GM12872 (cell line): Measurements from ENCODE around the gene NDUFS6.

Source experiments
- CTCF ChIP-seq: IDR thresholded peaks from 3 replicates; pipeline ENCODE4 v1.5.1; 2011; ENCODE audit warnings: low read depth, mild to moderate bottlenecking, low read length, moderate library complexity; ENCODE audit not compliant: insufficient read depth

NDUFS6 gene

GRCh38 chr5:1786621-1787471, 14.4 kb upstream of the NDUFS6 start:
- TF ChIP-seq CTCF = no peak

- no peak for TF ChIP-seq CTCF
These were observed 13.6 kb upstream of the NDUFS6 start for GRCh38 chr5:1787472-1788047.

GRCh38 chr5:1788200-1788599, 13.0 kb upstream of the NDUFS6 start:
- TF ChIP-seq CTCF = no peak

- no peak for TF ChIP-seq CTCF
These were observed 12.4 kb upstream of the NDUFS6 start for GRCh38 chr5:1788828-1789227.

GRCh38 chr5:1789834-1790471, 11.3 kb upstream of the NDUFS6 start:
- no peak for TF ChIP-seq CTCF

GRCh38 chr5:1791176-1791575, 10.0 kb upstream of the NDUFS6 start:
- no peak for TF ChIP-seq CTCF

- TF ChIP-seq CTCF = no peak
These were observed 8.4 kb upstream of the NDUFS6 start for GRCh38 chr5:1792842-1793266.
